Measurements from ENCODE around the gene XPNPEP3.

GRCh38 chr22:40922484-40923303 lies 65.7 kb downstream of the XPNPEP3 start:
- TF ChIP-seq, protein P1, sequence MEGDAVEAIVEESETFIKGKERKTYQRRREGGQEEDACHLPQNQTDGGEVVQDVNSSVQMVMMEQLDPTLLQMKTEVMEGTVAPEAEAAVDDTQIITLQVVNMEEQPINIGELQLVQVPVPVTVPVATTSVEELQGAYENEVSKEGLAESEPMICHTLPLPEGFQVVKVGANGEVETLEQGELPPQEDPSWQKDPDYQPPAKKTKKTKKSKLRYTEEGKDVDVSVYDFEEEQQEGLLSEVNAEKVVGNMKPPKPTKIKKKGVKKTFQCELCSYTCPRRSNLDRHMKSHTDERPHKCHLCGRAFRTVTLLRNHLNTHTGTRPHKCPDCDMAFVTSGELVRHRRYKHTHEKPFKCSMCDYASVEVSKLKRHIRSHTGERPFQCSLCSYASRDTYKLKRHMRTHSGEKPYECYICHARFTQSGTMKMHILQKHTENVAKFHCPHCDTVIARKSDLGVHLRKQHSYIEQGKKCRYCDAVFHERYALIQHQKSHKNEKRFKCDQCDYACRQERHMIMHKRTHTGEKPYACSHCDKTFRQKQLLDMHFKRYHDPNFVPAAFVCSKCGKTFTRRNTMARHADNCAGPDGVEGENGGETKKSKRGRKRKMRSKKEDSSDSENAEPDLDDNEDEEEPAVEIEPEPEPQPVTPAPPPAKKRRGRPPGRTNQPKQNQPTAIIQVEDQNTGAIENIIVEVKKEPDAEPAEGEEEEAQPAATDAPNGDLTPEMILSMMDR (IDR thresholded peaks at IDR 0.05; ENCODE audit: insufficient read depth, low read length, poor library complexity, severe bottlenecking): peak; percentile 45
- TF ChIP-seq EZH2phosphoT487 (conservative IDR thresholded peaks at IDR 0.05; ENCODE audit: low read length): no peak
